Neural cell (in vitro differentiated cells): ENCODE data around the gene ADGRG7. TPM values are rescaled to one million over a fixed set of nuclear protein-coding genes. Genes with fewer than 3 reads are reported as not detected.

Experiments
- H2AFZ ChIP-seq: fragments of 200-600, 300-800 bp; sonication (generic), shearing (Covaris generic); 2 replicates; pipeline ENCODE4 v1.6.0; 2014; ENCODE audit warnings: low read depth, mild to moderate bottlenecking, antibody characterized with exemption, low read length, moderate library complexity
- H3F3A ChIP-seq: fragments of 200-600 bp; shearing (Covaris generic); 2 replicates; pipeline ENCODE4 v1.6.1; 2016; ENCODE audit warnings: mild to moderate bottlenecking, moderate library complexity, mixed read lengths, antibody characterized with exemption, low read length; ENCODE audit not compliant: insufficient read depth, poor library complexity, severe bottlenecking
- H3K27ac ChIP-seq: fragments of 200-600, 300-800 bp; sonication (generic), shearing (Covaris generic); 2 replicates; pipeline ENCODE4 v1.5.1; 2014; ENCODE audit warnings: mild to moderate bottlenecking, low read length, moderate library complexity
- H3K27me3 ChIP-seq: fragments of 300-800, 200-600 bp; sonication (generic), shearing (Covaris generic); 2 replicates; pipeline ENCODE4 v1.6.0; 2014; ENCODE audit warnings: mild to moderate bottlenecking, low read depth, low read length, moderate library complexity; ENCODE audit not compliant: insufficient read depth
- H3K36me3 ChIP-seq: fragments of 300-800, 200-600 bp; sonication (generic), shearing (Covaris generic); 2 replicates; pipeline ENCODE4 v1.5.1; 2014; ENCODE audit warnings: mild to moderate bottlenecking, antibody characterized with exemption, low read length, moderate library complexity; ENCODE audit not compliant: insufficient read depth
- H3K4me2 ChIP-seq: fragments of 300-800, 200-600 bp; sonication (generic), shearing (Covaris generic); 2 replicates; pipeline ENCODE4 v1.6.0; 2014; ENCODE audit warnings: mild to moderate bottlenecking, low read length
- H3K4me3 ChIP-seq: fragments of 300-800, 200-600 bp; sonication (generic), shearing (Covaris generic); 2 replicates; pipeline ENCODE4 v1.5.1; 2014; ENCODE audit warnings: mild to moderate bottlenecking, low read length, moderate library complexity
- H3K79me2 ChIP-seq: fragments of 200-600 bp; shearing (Covaris generic); replicated peaks from 2 replicates; pipeline ENCODE4 v1.6.0; 2014; ENCODE audit warnings: mild to moderate bottlenecking, low read length, moderate library complexity; ENCODE audit not compliant: insufficient read depth
- H3K9ac ChIP-seq: fragments of 300-800, 200-600 bp; sonication (generic), shearing (Covaris generic); 2 replicates; pipeline ENCODE4 v1.6.1; 2016; ENCODE audit warnings: mild to moderate bottlenecking, low read length, mixed read lengths
- H3K9me2 ChIP-seq: fragments of 200-600 bp; shearing (Covaris generic); 2 replicates; pipeline ENCODE4 v1.6.1; 2016; ENCODE audit warnings: mild to moderate bottlenecking, low read length, mixed read lengths; ENCODE audit not compliant: insufficient read depth
- H3K9me3 ChIP-seq: fragments of 200-600, 300-800 bp; sonication (generic), shearing (Covaris generic); 2 replicates; pipeline ENCODE4 v1.6.1; 2016; ENCODE audit warnings: mild to moderate bottlenecking, mixed run types, low read length, moderate library complexity, mixed read lengths
- H4K20me1 ChIP-seq: fragments of 200-600 bp; shearing (Covaris generic); 2 replicates; pipeline ENCODE4 v1.6.1; 2016; ENCODE audit warnings: mild to moderate bottlenecking, mixed run types; ENCODE audit not compliant: insufficient read depth
- CTCF ChIP-seq: fragments of 450-650 bp; IDR thresholded peaks from 2 replicates; pipeline ENCODE4 v1.5.1; 2014; ENCODE audit warnings: antibody characterized with exemption, mild to moderate bottlenecking, moderate library complexity; ENCODE audit not compliant: poor library complexity, severe bottlenecking
- EP300 ChIP-seq: fragments of 450-650 bp; conservative IDR thresholded peaks from 2 replicates; pipeline ENCODE4 v1.6.1; 2014; ENCODE audit warnings: antibody characterized with exemption, mild to moderate bottlenecking, moderate library complexity; ENCODE audit not compliant: poor library complexity, severe bottlenecking
- EZH2 ChIP-seq: fragments of 200-600, 300-800 bp; shearing (Covaris generic), sonication (generic); IDR thresholded peaks from 2 replicates; pipeline ENCODE4 v1.6.1; 2014; ENCODE audit warnings: antibody characterized with exemption, low read length, borderline replicate concordance, mild to moderate bottlenecking; ENCODE audit not compliant: insufficient read depth, poor library complexity, severe bottlenecking
- MXI1 ChIP-seq: fragments of 450-650 bp; conservative IDR thresholded peaks from 2 replicates; pipeline ENCODE4 v1.6.1; 2014; ENCODE audit warnings: antibody characterized with exemption, mild to moderate bottlenecking; ENCODE audit not compliant: poor library complexity, severe bottlenecking
- POLR2AphosphoS5 ChIP-seq: IDR thresholded peaks from 2 replicates; pipeline ENCODE4 v1.6.1; 2012
- RAD21 ChIP-seq: fragments of 450-650 bp; conservative IDR thresholded peaks from 2 replicates; pipeline ENCODE4 v1.6.1; 2014; ENCODE audit warnings: antibody characterized with exemption, mild to moderate bottlenecking, moderate library complexity
- REST ChIP-seq: IDR thresholded peaks from 2 replicates; pipeline ENCODE4 v1.6.1; 2012; ENCODE audit warnings: borderline replicate concordance
- SMC3 ChIP-seq: fragments of 450-650 bp; conservative IDR thresholded peaks from 2 replicates; pipeline ENCODE4 v1.6.1; 2014; ENCODE audit warnings: antibody characterized with exemption, mild to moderate bottlenecking, moderate library complexity; ENCODE audit not compliant: poor library complexity
- TAF1 ChIP-seq: IDR thresholded peaks from 2 replicates; pipeline ENCODE4 v1.6.1; 2012; ENCODE audit warnings: low read depth
- polyA plus RNA-seq: library from polyadenylated mRNA; depleted of rRNA; stranded (reverse); fragments of >200 nt; gene quantifications from 2 replicates; pipeline ENCODE4 v1.2.3, GENCODE V29; 2014

ADGRG7 gene
- polyA plus RNA-seq, 1 donor from 2014 or later: not detected

DNA sequence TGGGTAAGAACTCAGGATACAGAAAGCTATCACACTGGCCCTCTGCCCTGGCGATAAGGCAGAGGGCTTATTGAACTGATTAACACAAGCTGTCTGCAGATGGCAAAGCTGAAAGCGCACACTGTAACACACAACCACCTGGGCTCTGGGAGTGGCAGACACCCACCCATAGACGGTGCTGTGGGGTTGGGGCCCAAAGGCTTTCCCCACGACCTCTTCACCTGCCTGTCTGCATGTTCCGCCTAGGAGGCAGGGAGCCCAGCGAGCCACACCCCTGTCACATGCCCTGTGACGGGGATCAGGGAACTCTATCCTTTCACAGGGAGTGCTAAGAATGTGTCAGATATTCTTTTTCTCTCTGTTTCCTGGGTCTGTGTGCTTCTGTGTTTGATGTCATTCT is 87.8 kb downstream of the ADGRG7 start:
- Histone ChIP-seq H3K4me2 (no peak overlapping the region), H2AFZ (no peak overlapping the region), H3K9me2 (no peaks in the 10 kb centered on the region), H3K9me3 (no peaks in the 10 kb centered on the region), H3K9ac (no peak overlapping the region), H3K27ac (no peak overlapping the region), H3K27me3 (no peaks in the 10 kb centered on the region), H3F3A (no peaks in the 10 kb centered on the region), H3K79me2 (no peaks in the 10 kb centered on the region), H3K4me3 (no peak overlapping the region), H4K20me1 (no peaks in the 10 kb centered on the region), H3K36me3 (no peaks in the 10 kb centered on the region)
- TF ChIP-seq EZH2 (no peak), POLR2AphosphoS5 (no peak), RAD21 (no peak)

GRCh38 chr3:100697723-100698285 is 88.4 kb downstream of the ADGRG7 start:
- Histone ChIP-seq H4K20me1 (no peaks in the 10 kb centered on the region), H3K9ac (no peak overlapping the region), H3K79me2 (no peaks in the 10 kb centered on the region), H3K36me3 (no peaks in the 10 kb centered on the region), H3K9me2 (no peaks in the 10 kb centered on the region), H3K4me3 (no peak overlapping the region), H3K9me3 (no peaks in the 10 kb centered on the region), H3F3A (no peaks in the 10 kb centered on the region), H3K4me2 (no peak overlapping the region), H3K27me3 (no peaks in the 10 kb centered on the region), H3K27ac (no peak overlapping the region), H2AFZ (no peak overlapping the region)
- TF ChIP-seq CTCF (no peak), TAF1 (no peak), EP300 (no peak), MXI1 (no peak), REST (no peak), POLR2AphosphoS5 (no peak), EZH2 (no peak), RAD21 (no peak), SMC3 (no peak)

DNA sequence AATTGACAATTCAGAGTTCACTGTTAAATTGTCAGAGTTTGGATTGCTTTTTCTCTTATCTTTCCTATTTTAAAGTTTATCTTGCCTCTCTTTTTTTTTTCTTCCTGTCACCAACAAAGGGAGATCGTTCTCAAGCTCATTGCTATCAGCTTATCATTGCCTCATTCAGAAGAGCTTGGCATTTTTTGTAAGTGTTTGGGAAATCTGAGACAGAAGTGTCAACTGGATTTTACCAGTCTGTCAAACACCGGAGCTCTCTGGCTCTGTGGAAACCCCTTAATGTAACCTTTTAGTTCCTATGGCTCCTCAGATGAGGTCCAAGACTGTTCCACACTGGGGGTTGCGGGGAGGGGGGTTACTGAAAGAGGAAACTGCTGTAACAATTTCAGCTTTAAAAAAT is 89.3 kb downstream of the ADGRG7 start:
- TF ChIP-seq RAD21 (no peak), EZH2 (no peak), REST (no peak), TAF1 (no peak), SMC3 (no peak), MXI1 (no peak), EP300 (no peak), CTCF (no peak), POLR2AphosphoS5 (no peak)
- no peaks in the 10 kb centered on the region for H3K9me3 ChIP-seq
- no peaks in the 10 kb centered on the region for H3K36me3 ChIP-seq
- no peak overlapping the region for H3K27ac ChIP-seq
- H2AFZ ChIP-seq: no peak overlapping the region
- no peaks in the 10 kb centered on the region for H3K79me2 ChIP-seq
- no peak overlapping the region for H3K4me2 ChIP-seq
- H3K9ac ChIP-seq: no peak overlapping the region
- H3K4me3 ChIP-seq: no peak overlapping the region
- H3K27me3 ChIP-seq: no peaks in the 10 kb centered on the region
- H3K9me2 ChIP-seq: no peaks in the 10 kb centered on the region
- no peaks in the 10 kb centered on the region for H4K20me1 ChIP-seq
- no peaks in the 10 kb centered on the region for H3F3A ChIP-seq
